Erythroblast (primary cell): ENCODE results near the gene CFAP119.

Source experiments
- GATA1 ChIP-seq: IDR thresholded peaks from 2 replicates; pipeline ENCODE4 v1.6.1; 2011; ENCODE audit warnings: low read depth, mild to moderate bottlenecking, control low read depth, low read length, moderate library complexity
- POLR2A ChIP-seq: IDR thresholded peaks from 2 replicates; pipeline ENCODE4 v1.6.1; 2011; ENCODE audit warnings: mild to moderate bottlenecking, low read length

- TF ChIP-seq POLR2A, result no peak
- TF ChIP-seq GATA1, result no peak
These were observed 46.0 kb downstream of the CFAP119 start for GRCh38 chr16:30715750-30716445.
